UCSD-AML1 (cell line): ENCODE data around the gene RNF5.
"Not testable (repeated sequence)": the region's sequence is repeated elsewhere in the genome, so short reads cannot be mapped to it uniquely, and the experiment has no call there.

ENCODE experiments used
- DNase-seq: peaks from one replicate; lab custom pipeline; 2025; ENCODE audit not compliant: unreplicated experiment; lab: John Stamatoyannopoulos, UW

RNF5 gene, protein sequence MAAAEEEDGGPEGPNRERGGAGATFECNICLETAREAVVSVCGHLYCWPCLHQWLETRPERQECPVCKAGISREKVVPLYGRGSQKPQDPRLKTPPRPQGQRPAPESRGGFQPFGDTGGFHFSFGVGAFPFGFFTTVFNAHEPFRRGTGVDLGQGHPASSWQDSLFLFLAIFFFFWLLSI

DNA sequence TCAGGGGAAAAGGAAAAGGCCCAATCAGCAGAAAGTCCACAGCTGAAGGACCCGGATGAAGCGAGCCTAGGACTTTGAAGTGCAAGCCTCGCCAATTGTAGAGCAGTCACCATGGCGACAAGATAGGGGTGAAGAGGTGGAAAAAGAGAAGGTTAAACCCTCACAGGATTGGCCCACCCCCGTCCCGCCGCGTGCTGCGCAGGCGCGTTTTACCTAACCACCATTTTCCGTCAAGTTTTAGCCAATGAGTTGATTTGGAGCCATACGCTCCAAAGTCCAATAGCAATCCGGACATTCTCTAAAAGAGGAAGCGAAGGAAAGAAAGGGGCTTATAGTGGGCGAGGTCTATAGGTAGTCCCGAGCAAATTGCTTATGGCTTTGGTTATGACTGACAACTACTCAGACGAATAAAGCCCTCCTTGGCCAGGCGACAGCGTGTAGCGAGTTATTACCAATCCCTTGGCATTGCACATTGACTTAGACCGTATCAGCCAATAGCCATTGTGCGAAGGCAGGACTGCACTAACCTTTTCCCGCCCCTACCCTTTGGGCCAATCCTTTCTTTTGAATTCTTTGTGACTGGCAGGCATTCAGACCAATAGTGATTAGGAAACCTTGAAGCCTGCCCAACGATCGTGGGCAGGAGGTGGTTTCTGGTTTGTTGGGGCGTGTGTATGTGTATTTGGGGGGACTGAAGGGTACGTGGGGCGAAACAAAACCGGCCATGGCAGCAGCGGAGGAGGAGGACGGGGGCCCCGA, at the start of gene RNF5:
TSS of gene RNF5 (plus strand) at position 618 of the 759 bp plus-strand sequence. CDS start at position 725, 107 bp downstream.
- peak; percentile 94 for DNase-seq

DNA sequence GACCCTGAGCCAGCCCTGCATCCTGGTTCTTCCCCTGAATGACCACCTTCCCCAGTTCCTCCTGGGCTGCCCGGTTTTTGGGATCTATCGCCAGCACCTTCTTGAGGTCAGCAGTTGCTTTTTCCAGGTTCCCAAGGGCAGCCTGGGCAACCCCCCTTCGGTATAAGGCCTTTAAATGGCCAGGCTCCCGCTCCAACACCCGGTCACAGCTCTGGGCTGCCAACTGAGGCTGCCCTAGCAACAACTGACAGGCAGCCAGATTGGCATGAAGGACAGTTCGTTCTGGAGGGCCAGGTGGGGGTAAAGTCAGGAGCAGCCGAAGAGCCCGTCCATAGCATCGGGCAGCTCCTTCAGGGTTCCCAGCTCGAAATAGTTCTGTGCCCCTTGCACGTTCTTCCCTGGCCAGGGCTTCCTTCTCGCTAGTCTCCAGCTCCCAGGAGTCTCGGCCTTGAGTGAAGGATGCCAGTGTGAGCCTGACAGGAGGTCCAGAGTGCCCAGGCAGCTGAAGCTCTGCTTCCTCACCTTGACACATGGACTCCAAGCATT, 49.4 kb upstream of the RNF5 start:
- no peak for DNase-seq

DNA sequence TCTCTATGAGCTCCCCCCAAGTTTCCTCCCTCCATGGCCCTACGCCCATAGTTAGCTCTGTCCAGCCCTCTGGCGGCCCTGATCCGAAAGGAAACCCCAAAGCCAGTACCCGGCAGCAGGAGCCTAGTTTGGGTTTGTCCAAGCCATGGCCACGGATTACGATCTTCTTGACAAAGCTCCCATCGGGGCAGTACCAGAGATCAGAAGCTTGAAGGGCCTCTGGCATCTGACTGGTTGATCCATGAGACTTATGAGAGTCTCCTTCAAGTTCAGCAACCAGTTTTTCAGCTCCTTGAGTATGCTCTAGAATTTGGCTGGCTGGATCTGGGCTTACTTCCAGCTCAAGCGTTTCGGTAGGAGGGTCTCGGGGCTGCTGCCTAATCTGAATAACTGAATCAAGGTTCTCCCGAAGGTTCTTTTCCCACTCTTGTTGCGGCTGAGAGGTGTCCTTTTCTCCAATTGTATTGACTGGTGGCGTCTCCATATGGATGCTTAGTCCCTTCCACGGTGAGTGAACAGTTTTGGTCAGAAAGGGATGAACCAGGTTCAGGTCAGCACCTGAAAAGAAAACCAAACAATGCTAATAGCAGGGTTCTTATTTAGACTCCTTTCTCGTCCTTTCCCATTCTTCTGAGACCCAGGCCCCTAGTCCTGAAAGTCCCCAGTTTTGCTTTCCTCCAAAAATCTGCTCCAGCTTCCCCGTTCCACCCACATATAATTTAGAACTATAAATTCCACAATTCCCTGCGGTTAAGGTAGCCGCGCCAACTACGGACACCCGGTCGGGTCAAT, 48.7 kb upstream of the RNF5 start:
- DNase-seq: no peak

DNA sequence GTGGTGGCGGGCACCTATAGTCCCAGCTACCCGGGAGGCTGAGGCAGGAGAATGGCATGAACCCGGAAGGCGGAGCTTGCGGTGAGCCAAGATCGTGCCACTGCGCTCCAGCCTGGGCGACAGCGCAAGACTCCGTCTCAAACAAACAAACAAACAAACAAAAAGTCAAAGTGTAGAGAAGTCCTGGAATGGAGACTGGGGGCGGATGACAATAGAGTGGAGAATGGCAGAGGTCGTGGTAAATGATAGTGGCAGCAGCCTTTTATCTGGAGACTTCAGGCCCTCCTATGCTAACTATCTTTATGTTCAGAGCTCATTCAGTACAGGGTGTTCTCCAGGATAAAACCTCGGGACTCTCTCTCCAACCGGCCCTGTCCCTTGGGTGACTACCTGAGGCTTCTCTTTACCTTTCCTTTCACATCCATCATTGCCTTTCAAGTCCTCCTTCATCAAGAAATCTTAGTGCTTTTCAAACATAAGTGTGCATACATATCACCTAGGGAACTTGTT, 46.7 kb upstream of the RNF5 start:
- no peak for DNase-seq

DNA sequence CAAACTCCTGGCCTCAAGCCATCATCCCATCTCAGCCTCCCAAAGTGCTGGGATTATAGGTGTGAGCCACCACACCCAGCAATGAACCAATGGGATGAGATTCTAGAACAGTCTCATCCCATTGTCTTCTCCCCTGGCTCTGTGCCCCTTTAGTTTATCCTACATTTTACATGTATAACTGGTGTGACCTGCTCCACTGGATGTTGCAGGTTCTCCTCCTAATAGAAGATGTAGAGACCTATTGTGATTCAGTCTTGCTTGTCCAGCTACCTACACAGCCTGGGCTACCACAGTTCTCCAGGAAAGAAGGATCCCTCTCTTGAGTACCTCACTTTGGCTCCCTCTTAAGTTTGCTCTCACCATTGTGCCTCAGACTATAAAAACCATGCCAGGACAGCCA, 46.1 kb upstream of the RNF5 start:
- no peak for DNase-seq

DNA sequence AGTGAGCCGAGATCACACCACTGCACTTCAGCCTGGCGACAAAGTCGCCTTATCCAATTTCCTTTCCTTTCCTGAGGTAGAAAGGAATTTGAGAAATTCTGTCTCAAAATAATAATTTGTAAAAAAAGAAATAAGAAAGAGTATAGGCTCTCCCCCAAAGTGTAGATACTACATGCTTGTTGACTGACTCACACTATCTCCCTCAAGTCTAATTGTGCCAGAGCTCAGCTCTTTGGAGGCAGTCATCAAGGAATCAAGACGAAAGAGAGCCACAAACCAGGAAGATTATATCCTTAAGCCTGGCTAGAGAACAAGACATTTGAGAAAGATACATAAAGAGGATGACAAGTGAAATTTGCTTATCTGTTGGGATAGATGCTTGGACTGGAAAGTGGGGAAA, 44.4 kb upstream of the RNF5 start:
- DNase-seq: no peak

DNA sequence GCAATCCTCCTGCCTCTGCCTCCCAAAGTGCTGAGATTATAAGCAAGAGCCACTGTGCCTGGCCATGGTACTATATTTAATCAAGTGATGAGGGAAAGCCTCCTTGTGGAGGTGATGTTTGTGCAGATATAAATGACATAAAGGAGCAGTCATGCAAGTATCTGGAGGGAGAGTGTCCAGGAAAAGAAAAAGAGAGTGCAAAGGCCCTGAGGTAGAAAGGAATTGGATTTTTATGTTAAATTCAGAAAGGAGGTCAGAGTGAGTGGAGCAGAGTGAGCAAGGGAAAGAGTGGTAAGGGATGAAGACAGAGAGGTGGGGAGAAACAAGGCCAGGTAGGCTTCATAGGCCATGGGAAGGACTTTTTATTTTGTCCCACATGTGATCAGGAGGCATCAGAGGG, 40.8 kb upstream of the RNF5 start:
- no peak for DNase-seq

DNA sequence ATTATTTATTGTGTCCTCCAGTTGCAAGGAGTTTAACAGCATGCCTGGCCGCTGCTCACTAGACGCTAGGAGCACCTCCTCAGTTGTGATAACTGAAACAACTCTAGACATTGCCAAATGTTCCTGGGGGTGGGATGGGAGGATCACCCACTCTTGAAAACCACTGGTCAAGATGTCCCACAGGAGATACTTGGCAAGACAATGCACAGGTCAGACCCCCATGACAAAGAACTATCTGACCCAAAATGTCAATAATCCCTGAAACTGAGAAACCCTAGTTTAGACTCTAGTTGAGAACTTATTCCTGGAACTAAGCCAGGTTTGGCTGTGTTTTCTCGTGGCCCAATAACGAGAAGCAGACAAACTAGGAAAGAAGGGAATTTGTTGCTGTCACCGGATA, 38.6 kb upstream of the RNF5 start:
- DNase-seq: no peak

DNA sequence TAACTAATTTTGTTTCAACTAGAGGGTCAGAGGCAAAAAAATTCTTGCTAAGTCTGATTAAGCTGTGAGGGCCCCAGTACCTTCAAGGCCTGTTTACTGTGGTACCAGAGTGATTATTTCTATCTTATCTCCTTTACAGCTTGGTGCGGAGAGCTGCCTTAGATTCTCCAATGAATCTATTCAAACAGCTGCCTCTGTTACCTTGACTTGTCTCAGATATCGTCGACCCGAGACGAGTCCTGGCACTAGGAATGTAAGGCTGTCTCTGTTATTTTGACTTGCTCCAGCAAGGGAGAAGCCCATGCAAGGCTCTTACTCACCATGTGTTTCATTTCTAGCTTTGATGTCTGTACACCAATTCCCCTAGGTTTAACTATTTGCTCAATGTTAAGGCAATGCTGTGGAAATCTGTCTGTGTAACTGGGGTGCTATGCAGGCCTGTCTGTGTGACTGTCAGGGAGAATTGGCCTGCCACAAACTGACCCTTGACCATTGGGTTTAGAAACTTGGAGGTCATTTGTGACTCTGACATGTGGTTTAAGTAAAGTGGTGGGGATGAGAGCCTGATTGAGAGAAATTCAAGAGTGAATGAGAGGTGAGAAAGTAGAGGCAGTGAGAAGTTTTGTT, 37.7 kb upstream of the RNF5 start:
- no peak for DNase-seq

DNA sequence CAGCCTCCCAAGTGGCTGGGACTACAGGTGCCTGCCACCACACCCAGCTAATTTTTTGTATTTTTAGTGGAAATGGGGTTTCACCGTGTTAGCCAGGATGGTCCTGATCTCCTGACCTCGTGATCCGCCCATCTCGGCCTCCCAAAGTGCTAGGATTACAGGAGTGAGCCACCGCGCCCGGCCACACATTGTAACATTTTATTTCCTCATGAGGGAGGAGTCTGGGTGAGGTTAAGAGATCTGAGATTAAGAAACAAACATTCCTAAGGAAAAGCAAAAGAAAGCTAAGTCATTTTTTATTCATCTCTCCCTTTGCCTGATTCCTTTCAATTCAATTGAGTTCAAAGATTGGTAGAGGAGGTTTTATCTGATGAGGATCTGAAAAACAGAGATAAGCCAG, 34.0 kb upstream of the RNF5 start:
- DNase-seq: not testable (repeated sequence)

DNA sequence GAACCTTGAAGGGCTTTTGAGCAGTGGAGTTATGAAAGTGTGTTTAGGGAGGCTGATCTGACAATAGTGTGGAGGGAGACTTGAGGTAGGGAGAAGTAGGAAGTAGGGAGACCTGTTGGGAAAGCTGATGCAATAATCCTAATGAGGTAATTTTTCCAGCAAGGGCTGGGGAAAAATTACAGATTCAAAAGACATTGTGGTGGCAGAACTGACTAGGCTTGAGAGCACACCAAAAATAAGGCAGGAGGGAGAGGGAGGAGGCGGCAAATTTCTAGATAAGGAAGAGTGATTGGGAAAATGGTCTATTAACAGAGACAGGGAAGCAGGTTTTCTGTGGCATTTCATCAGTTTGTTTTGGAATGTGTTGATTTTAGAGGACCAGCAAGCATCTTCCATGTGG, 31.9 kb upstream of the RNF5 start:
- DNase-seq: no peak

DNA sequence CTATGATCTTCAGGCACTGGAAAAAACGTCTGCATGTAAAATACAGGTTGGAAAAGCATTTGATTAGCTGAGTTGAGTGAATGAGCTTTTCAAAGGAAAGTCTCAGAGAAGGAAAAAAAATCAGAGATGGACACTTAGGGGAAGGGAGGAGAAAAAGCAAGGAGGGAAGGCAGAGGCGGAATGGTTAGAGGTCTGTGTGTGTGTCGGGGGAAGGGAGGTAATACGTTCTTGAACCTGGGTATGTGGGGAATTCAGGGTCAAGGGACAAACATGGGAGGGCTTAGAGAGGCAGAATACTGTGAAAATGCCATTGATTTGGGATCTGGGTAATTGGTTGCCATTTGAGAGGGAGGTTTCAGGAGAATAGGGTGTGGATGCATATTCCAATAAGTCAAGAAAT, 31.5 kb upstream of the RNF5 start:
- DNase-seq: no peak

DNA sequence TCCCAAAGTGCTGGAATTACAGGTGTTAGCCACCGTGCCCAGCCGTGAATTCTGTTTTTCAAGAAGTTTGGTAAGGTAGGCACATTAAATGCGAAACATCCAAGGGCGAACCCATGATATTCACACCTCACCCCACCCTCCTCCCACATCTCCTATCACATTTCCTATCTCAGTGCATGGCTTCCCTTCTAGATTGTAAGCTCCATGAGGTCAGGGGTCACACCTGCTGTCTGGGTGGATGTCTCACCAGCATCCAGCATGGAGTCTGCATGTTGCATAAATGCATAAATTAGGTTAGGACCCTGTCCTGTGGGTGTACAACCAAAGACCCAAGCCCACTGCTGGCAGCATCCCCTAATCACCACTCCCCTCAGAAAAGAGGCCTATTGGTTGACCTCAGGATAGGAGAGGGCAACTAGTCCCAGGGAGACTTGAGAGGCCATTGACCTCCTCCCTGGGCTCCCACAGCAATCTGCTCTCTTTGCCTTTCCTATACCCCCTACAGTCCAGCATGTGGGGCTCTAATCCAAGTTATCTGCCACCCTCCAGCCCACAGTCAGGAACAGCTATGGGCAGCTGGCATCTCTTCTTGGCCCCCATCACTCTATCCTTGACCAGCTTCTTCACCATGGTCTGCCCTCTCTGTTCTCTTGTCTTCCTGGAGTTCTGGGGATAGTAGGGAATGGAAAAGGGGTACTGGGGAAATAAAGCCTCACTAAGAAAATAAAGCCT, 30.6 kb upstream of the RNF5 start:
- DNase-seq: no peak

DNA sequence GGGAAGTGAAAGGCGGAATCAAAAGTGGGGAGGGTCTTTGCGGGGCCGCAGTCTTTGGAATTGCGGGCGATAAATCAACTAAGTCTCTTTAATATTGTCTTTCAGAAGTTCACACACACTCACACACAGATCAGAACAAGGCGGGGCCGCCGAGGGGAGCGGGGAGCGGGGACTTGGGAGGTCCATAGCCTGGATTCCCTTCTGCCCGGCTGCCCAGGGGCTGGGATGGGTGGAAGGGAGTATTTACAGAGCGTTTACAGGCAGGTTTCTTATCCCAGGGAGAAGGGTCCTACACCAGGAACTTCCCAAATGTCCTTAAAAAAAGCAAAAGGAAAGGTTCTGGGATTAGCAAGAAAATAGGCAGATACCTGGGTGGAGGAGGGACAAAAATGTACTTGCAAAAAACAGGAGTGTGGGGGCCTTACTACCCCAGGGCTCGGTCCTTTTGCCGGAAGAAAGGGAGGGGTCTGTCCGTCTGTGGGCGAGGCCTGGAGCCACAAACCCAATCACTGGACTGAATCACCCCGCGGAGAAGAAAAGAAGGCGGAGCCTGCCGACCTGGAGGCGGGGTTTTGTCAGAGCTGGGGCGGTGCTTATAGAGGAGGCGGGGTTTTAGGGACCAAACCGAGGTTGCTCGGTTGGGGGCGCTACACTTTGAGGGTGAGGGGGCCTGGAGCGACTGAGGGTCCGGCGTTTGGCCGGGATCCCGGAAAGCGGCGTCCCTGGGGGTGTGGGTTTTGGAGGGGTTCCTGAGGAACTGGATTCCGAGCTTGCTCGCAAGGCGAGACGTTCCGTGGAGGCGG, 29.7 kb upstream of the RNF5 start:
- DNase-seq: no peak

DNA sequence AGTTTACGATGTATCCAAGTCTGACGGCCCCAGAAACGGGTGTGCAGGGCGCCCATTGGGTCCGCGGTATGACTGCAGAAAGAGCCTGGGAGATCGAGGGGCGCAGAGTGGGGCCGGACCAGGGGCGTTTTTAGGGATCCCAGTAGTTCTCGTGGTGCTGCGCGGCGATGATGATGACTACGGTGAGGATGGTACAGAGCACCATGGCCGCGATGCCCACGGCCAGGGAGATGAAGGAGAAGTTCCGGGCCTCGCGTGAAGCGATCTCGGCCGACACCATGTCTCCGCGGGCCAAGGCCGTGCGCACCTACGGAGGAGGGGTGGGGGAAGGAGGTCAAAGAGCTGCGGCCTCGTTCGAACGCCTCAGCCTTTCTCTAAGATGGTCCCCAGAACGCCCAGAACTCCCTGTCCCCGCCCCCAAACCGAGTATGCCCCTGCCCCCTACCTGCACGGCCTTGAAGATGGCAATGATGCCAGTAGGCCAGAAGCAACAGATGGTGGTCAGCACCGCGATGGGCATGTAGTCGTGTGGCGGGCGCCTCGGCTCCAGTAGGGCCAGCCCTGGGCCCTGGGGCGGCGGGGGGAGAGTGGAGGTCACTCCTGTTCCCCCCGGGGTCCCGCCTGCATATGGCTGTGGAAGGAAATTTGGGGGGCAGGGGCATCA, 29.0 kb upstream of the RNF5 start:
- no peak for DNase-seq

DNA sequence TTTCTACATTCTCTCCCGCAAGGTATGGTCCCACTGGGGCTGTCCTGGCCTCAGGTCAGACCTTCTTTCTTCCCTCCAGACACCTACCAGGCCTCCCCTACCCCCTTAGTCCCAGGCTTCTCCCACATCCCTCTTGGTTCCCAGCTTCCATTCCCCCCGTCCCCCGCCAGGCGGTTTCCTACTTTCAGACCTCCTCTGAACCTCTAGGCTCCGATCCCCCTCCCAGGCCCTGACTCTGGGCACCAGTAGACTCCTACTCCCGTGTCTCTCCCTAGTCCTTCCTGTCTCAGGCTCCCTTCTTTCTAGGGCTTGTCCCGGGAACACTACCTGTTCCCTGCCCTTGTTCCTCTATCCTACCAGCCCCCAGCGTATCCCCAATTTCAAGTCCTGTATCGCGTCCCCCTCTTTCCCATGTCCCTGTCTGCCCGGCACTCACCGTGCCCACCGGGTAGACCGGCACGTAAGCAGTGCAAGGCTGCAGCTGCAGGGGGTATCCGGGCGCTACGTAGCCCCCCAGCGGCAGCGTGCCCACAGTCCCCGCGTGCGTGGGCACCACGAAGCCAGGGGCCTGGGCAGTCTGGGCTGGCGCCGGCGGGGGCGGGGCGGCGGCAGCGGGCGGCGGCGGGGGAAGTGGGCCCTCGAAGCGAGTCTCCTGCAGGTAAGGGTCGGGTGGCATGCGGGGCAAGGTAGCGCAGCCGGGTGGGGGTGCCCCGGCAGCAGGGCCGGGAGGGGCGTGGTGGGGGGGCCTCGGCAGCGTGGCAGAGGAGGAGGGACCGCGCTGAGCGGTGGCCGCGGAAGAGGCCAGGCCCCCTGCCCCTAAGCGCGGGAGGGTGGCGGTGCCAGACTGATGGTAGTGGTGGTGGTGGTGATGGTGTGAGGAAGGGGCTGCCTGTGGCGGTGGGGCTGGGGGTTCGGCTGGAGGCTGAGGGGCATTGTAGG, 28.0 kb upstream of the RNF5 start:
- no peak for DNase-seq

DNA sequence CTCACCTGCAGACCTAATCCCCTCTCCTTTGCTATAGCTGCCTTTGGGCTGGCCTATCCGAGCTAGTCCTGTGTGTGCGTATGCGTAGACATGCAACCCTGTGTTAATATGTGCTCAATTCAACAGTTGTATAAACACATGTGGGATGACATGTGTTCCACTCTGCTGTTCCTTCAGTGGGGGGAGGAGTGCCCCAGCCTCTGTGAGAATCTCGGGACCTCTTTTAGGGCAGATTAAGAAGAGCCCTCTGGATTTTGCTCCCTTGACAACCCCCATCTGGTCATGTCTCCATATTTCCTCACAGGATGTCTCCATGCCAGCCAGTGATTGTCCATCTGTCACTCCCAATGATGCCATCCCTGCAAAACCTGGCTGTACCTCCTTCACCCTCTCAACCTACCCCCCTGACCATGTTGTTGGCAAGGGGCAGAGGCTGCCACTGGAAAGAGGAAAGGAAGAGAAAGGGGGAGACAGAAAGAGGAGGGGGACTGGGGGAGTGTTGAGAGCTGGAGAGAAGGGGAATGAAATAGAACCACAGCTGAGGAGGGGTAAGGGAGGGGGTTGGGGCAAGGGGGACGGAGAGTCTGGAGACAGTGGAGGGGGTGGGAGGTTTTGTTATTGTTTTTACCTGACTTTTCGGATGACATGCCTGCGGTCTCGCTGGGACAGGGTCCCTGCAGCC, 26.9 kb upstream of the RNF5 start:
- no peak for DNase-seq
